OCI-LY7 (cell line): ENCODE data around the gene ZDHHC1. TPM values are rescaled to one million over a fixed set of nuclear protein-coding genes. Genes with fewer than 3 reads are reported as not detected.

Experiments used
- BruUV-seq: library from RNA; stranded (reverse); fragments of 400-500 nt; replicated peaks from 2 replicates; lab custom pipeline; 2021; lab: Mats Ljungman, UMichigan
- CTCF ChIA-PET: fragments of 300-600 bp; sonication (Branson Sonifier 250); formaldehyde crosslinking; loops from one replicate; lab custom pipeline; 2022; ENCODE audit warnings: antibody characterized with exemption; ENCODE audit not compliant: unreplicated experiment; lab: Charles Lee
- POLR2A ChIA-PET: fragments of 300-600 bp; sonication (Branson Sonifier 250); formaldehyde crosslinking; loops from one replicate; lab custom pipeline; 2022; ENCODE audit warnings: antibody characterized with exemption; lab: Charles Lee
- DNase-seq: peaks from one replicate; pipeline ENCODE4 v3.0.0-alpha.2; 2015; ENCODE audit warnings: low spot score
- H2AFZ ChIP-seq: fragments of 200-600 bp; sonication (generic), shearing (Covaris generic); 2 replicates; pipeline ENCODE4 v1.6.1; 2014; ENCODE audit warnings: mild to moderate bottlenecking, antibody characterized with exemption, low read length, moderate library complexity
- H3K27ac ChIP-seq: fragments of 200-600 bp; sonication (generic); 2 replicates; pipeline ENCODE4 v1.5.1; 2014; ENCODE audit warnings: mixed run types, low read depth, mild to moderate bottlenecking, moderate library complexity, low read length, inconsistent platforms; ENCODE audit not compliant: poor library complexity, severe bottlenecking
- H3K36me3 ChIP-seq: fragments of 200-600 bp; sonication (generic); 2 replicates; pipeline ENCODE4 v1.6.1; 2014; ENCODE audit warnings: mild to moderate bottlenecking, antibody characterized with exemption, low read length, moderate library complexity, mixed read lengths; ENCODE audit not compliant: insufficient read depth
- H3K4me1 ChIP-seq: fragments of 200-600 bp; sonication (generic); 2 replicates; pipeline ENCODE4 v1.5.1; 2014; ENCODE audit warnings: mild to moderate bottlenecking, low read length; ENCODE audit not compliant: insufficient read depth, poor library complexity, severe bottlenecking
- H3K4me2 ChIP-seq: fragments of 200-600 bp; sonication (generic); 2 replicates; pipeline ENCODE4 v1.6.1; 2014; ENCODE audit warnings: mild to moderate bottlenecking, low read length
- H3K4me3 ChIP-seq: fragments of 200-600 bp; sonication (generic); 2 replicates; pipeline ENCODE4 v1.5.1; 2014; ENCODE audit warnings: mild to moderate bottlenecking, low read depth, low read length; ENCODE audit not compliant: poor library complexity, severe bottlenecking
- H3K79me2 ChIP-seq: fragments of 200-600 bp; sonication (generic); 2 replicates; pipeline ENCODE4 v1.6.1; 2016; ENCODE audit warnings: low read depth, mild to moderate bottlenecking, low read length, moderate library complexity, mixed read lengths; ENCODE audit not compliant: insufficient read depth
- H3K9me2 ChIP-seq: fragments of 200-600 bp; sonication (generic); 2 replicates; pipeline ENCODE4 v1.6.1; 2016; ENCODE audit warnings: mild to moderate bottlenecking, low read length, mixed read lengths; ENCODE audit not compliant: insufficient read depth
- H3K9me3 ChIP-seq: fragments of 200-600 bp; sonication (generic); 2 replicates; pipeline ENCODE4 v1.6.1; 2014; ENCODE audit warnings: mild to moderate bottlenecking, mixed run types, low read length, mixed read lengths
- H4K20me1 ChIP-seq: fragments of 200-600 bp; sonication (generic); 2 replicates; pipeline ENCODE4 v1.6.1; 2014; ENCODE audit warnings: mild to moderate bottlenecking, antibody characterized with exemption, low read length, moderate library complexity, mixed read lengths; ENCODE audit not compliant: insufficient read depth
- CTCF ChIP-seq: fragments of 200-600 bp; sonication (generic); conservative IDR thresholded peaks from 2 replicates; pipeline ENCODE4 v1.5.1; 2014; ENCODE audit warnings: mild to moderate bottlenecking, antibody characterized with exemption, low read length, moderate library complexity, mixed read lengths
- EZH2phosphoT487 ChIP-seq: fragments of 200-600 bp; sonication (generic); IDR thresholded peaks from 2 replicates; pipeline ENCODE4 v1.6.1; 2018; ENCODE audit warnings: low read depth, borderline replicate concordance, mild to moderate bottlenecking, mixed run types, antibody characterized with exemption, low read length, moderate library complexity, mixed read lengths
- intact Hi-C: fragments of 100-400 bp; cut with micrococcal nuclease; formaldehyde crosslinking; loops from one replicate; pipeline ENCODE4 v1.10.0; 2022; ENCODE audit not compliant: unreplicated experiment
- total RNA-seq, 2 experiments: library from RNA; depleted of rRNA in 1 of 2; stranded (reverse); fragments of >200 nt in 1 of 2; shearing (Covaris generic) in 1 of 2; gene quantifications; 2 replicates each; pipeline ENCODE4 v1.2.3, GENCODE V29; 2014 to 2022

The ZDHHC1 gene
- total RNA-seq, 2 experiments from 2014 or later: not detected

GRCh38 chr16:67409631-67410030 lies 6.6 kb downstream of the ZDHHC1 start:
- Histone ChIP-seq H3K79me2 (no peaks in the 10 kb centered on the region), H3K4me2 (no peak overlapping the region), H2AFZ (no peak overlapping the region), H3K9me2 (no peaks in the 10 kb centered on the region), H3K9me3 (no peaks in the 10 kb centered on the region), H3K36me3 (no peaks in the 10 kb centered on the region), H3K4me1 (no peaks in the 10 kb centered on the region), H3K4me3 (no peak overlapping the region), H3K27ac (no peak overlapping the region), H4K20me1 (no peaks in the 10 kb centered on the region)
- intact Hi-C loops: no loop called here
- BruUV-seq: no TSS peak
- POLR2A ChIA-PET: no interaction called here
- CTCF ChIA-PET: no interaction called here
- DNase-seq: no peak
- TF ChIP-seq CTCF (no peak), EZH2phosphoT487 (no peak)

DNA sequence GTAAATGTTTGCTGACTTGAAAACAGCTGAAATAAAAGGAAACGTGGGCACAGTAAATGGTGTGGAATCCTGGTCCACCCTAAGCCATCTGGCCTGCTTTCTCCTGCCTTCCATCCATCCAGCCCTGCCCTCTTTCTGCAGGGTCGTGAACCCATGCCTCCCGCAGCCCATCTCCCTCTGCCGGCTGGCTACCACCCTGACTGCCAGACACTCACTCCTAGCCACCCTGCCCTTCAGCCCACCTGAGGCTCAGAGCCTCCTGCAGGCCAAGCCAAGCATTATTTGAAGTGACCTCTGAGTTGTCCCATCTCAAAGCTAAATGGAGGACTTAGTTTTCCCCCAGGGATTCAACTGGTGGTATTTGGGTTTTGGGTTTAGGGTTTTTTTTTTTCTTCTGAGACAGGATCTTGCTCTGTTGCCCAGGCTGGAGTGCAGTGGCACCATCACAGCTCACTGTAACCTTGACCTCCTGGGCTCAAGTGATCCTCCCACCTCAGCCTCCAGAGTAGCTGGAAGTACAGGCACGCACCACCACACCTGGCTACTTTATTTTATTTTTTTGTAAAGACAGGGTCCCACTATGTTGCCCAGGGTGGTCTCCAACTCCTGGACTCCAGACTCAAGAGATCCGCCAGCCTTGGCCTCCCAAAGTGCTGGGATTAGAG lies 8.4 kb downstream of the ZDHHC1 start:
- intact Hi-C loops: no loop called here
- DNase-seq: no peak
- Histone ChIP-seq H3K79me2 (no peaks in the 10 kb centered on the region), H3K9me3 (no peaks in the 10 kb centered on the region), H3K9me2 (no peaks in the 10 kb centered on the region), H3K27ac (no peak overlapping the region), H3K4me1 (no peaks in the 10 kb centered on the region), H3K36me3 (no peaks in the 10 kb centered on the region), H3K4me2 (no peak overlapping the region), H2AFZ (no peak overlapping the region), H3K4me3 (no peak overlapping the region), H4K20me1 (no peaks in the 10 kb centered on the region)
- no TSS peak for BruUV-seq
- TF ChIP-seq EZH2phosphoT487: no peak
- TF ChIP-seq CTCF: no peak
- CTCF ChIA-PET: no interaction called here
- POLR2A ChIA-PET: no interaction called here

GRCh38 chr16:67407176-67407787 lies 9.0 kb downstream of the ZDHHC1 start:
- CTCF ChIA-PET: no interaction called here
- Histone ChIP-seq H3K36me3 (no peaks in the 10 kb centered on the region), H3K27ac (no peak overlapping the region), H3K79me2 (no peaks in the 10 kb centered on the region), H3K4me3 (no peak overlapping the region), H2AFZ (no peak overlapping the region), H4K20me1 (no peaks in the 10 kb centered on the region), H3K9me3 (no peaks in the 10 kb centered on the region), H3K4me1 (no peaks in the 10 kb centered on the region), H3K9me2 (no peaks in the 10 kb centered on the region), H3K4me2 (no peak overlapping the region)
- no peak for TF ChIP-seq CTCF
- no peak for TF ChIP-seq EZH2phosphoT487
- no peak for DNase-seq
- intact Hi-C loops: no loop called here
- POLR2A ChIA-PET: no interaction called here
- no TSS peak for BruUV-seq
